H1 (cell line): Measurements from ENCODE around the gene KDM8.

ENCODE experiments used
- CTCF ChIP-seq, 3 experiments: IDR thresholded peaks; 1 replicate in 2 of 3; 2 replicates in 1 of 3; pipeline versions ENCODE4 v1.5.1 to v1.6.1; 2011; ENCODE audit warnings: low read length in 3 of 3, mild to moderate bottlenecking in 3 of 3, inconsistent platforms in 2 of 3, low read depth in 1 of 3, moderate library complexity in 1 of 3; ENCODE audit not compliant: insufficient read depth in 1 of 3; ENCODE audit errors: control extremely low read depth in 1 of 3
- RAD21 ChIP-seq, 2 experiments: IDR thresholded peaks in 1 of 2; conservative IDR thresholded peaks in 1 of 2; 2 replicates each; pipeline ENCODE4 v1.6.1; 2011; ENCODE audit warnings: low read depth in 2 of 2, low read length in 2 of 2, improper control_type of control experiment in 1 of 2, inconsistent platforms in 1 of 2, mild to moderate bottlenecking in 1 of 2, moderate library complexity in 1 of 2

- no peak for TF ChIP-seq CTCF (IDR thresholded peaks at IDR 0.05; ENCODE audit: control extremely low read depth in 1 of 3, insufficient read depth in 1 of 3, low read depth in 1 of 3, low read length in 3 of 3)
- no peak for TF ChIP-seq RAD21 (IDR thresholded peaks at IDR 0.05 in 1 of 2, conservative IDR thresholded peaks at IDR 0.05 in 1 of 2; ENCODE audit: low read depth in 2 of 2, low read length in 2 of 2)
Measured at GRCh38 chr16:27264151-27264550, 60.8 kb downstream of the KDM8 start.
